GM10266 (cell line): ENCODE measurements around the gene EEA1.

ENCODE experiments used
- DNase-seq: peaks from one replicate; pipeline ENCODE4 v3.0.0; 2012; ENCODE audit errors: extremely low spot score
- TF ChIP-seq, protein P1 (sequence below): IDR thresholded peaks from 2 replicates; pipeline ENCODE4 v1.5.1; 2012; ENCODE audit warnings: mild to moderate bottlenecking, low read depth; ENCODE audit not compliant: control insufficient read depth, insufficient read depth; ENCODE audit errors: missing control alignments

EEA1 gene

DNA sequence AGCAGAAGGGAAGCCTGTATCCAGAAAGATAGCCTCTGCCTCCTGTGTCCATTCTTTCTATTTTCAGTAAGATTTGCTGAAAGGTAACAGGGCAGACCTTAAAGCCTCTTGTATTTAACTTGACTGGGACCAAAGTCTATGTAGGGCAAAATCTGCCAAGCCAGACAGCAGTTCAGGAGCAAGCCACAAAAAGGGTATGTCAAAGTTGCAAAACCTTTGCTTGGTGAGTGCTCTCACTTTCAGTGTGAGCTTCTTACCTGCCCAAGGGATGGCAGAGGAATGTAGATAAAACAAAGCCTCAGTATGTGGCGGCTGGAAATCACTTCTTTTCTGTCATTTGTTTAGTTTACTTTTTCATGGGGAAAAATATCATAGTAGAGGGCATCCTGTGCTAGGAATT lies 163.2 kb downstream of the EEA1 start:
- TF ChIP-seq, protein P1, sequence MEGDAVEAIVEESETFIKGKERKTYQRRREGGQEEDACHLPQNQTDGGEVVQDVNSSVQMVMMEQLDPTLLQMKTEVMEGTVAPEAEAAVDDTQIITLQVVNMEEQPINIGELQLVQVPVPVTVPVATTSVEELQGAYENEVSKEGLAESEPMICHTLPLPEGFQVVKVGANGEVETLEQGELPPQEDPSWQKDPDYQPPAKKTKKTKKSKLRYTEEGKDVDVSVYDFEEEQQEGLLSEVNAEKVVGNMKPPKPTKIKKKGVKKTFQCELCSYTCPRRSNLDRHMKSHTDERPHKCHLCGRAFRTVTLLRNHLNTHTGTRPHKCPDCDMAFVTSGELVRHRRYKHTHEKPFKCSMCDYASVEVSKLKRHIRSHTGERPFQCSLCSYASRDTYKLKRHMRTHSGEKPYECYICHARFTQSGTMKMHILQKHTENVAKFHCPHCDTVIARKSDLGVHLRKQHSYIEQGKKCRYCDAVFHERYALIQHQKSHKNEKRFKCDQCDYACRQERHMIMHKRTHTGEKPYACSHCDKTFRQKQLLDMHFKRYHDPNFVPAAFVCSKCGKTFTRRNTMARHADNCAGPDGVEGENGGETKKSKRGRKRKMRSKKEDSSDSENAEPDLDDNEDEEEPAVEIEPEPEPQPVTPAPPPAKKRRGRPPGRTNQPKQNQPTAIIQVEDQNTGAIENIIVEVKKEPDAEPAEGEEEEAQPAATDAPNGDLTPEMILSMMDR: no peak
- DNase-seq: no peak

DNA sequence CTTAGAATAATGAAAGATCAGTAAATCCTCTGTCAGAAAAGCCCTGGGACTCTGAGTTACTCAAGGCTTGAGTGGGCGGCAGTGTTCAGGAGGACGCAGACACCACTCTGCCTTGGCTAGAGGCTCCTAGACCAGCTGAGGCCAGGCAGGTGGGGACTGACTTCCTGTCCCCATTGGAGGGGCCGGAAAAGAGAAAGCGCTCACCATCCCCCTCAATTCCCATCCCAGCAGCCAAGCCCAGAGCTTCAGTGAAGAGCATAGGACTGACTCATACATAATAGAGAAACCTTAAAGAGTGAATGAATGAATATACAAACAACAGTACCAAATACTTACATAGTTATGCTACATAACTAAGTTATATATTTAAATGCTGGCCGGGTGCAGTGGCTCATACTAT lies 164.3 kb downstream of the EEA1 start:
- TF ChIP-seq, protein P1: no peak
- no peak for DNase-seq

DNA sequence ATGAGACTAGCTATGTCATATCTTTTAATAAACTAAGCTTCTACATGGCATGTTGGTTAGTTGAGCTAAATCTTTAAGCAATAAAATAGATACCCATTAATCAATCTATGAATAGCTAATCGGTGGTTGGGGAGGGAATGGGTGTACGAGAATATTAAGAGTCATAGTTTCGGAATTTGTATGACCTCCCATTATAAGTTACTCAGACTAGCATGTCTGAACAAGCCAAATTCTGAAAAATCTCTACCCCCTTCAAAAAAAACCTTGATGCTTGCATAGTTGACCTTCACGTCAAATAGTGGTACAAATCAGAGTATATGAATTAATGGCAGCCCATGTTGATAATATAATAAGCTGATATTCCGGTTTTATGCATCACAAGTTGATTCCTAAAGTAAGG lies 166.3 kb downstream of the EEA1 start:
- TF ChIP-seq, protein P1: no peak
- no peak for DNase-seq

DNA sequence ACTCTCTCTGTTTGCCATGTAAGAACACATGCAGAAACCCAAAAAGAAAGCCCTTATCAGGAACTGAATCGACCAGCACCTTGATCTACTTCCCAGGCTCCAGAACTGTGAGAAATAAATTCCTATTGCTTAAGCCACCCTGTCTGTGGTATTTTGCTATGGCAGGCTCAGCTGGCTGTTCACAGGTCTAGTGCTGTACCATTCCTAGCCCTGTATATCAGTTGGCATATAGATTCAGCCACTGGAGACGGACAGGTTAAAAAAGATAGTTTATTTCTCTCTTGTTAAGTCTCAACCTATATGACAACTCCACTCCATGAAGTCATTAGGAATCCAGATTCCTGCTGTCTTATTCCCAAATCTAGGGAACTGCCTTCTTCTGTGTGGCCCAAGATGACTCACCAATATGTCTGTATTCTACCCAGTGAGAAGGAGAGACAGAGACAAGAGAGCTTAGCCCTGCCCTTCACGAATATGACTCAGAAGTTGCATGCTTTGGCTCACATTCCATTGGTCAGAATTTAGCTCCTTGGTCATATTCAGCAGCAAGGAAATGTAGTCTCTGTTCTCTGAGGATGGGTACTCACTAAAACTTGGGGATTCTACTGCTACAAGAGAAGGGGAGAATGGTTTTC lies 169.3 kb downstream of the EEA1 start:
- TF ChIP-seq, protein P1: no peak
- no peak for DNase-seq

DNA sequence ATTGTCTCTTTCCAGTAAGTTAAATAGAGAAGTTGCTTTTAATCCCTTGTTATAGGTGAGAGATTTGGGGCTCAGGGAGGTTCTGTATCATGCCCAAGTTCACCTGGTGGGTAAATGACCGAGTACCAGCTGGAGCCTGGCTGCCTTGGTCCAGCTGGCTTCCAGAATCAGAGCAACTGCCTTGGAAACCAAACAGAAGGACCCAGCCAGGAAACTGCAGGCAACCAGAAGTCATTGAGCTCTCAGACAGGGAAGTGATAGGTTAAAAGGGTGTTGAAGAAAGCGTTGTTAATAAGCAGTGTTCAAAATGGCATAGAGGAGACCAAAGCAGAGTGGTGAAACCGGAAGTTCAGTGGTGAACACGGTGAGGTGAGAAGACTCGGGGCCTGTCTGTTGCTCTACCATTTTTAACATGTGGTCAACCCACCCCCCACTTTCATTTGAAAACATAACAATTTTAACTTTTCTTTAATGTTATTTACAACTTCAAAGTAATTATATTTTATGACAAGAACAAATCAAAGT lies 171.4 kb downstream of the EEA1 start:
- TF ChIP-seq, protein P1: no peak
- DNase-seq: no peak

DNA sequence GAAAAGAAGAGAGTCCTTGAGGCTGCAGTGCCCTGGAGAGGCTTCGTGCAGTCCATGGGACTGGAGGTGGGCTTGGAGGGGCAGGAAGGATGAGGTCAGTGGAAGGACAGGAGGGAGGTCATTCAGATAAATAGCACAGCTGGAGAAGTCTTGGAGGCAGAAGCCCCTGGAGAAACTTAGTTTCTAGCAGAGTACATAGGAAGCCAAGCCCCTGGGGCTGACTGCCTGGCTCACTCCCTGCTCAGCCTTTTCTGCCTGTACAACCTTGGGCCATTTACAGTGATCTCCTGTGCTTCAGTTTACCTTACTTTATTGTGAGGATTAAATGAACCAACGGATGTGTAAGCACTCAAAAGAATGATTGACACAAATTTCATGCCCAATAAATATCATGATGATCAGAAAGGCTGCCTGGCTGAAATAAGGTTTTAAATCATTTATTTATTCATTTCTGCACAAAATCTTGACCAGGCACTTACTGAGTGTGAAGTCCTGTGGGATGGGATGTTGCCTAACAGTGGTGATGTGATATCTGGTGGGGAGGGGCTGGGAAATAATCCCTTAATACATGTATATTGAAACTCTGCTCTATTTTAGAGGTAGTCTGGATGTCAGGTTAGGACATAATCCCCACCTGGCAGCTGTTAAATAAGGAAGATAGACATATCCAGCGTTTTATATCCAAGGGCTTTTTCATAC lies 172.0 kb downstream of the EEA1 start:
- TF ChIP-seq, protein P1: no peak
- DNase-seq: no peak
